ENCODE measurements around the gene NECTIN2.
"Not testable (repeated sequence)": the region's sequence is repeated elsewhere in the genome, so short reads cannot be mapped to it uniquely, and the experiment has no call there.

NECTIN2 gene

GRCh38 chr19:44904426-44904994, 58.4 kb downstream of the NECTIN2 start:
- H3K4me3 ChIP-seq (replicated peaks; ENCODE audit: low read depth, low read length) = no peak overlapping the region
- DNase-seq (ENCODE audit: low read depth) = no peak
- TF ChIP-seq CTCF (IDR thresholded peaks at IDR 0.05; ENCODE audit: low read length, missing control alignments) = peak; percentile 22

- peak within 1 kb of the TSS; percentile 77 for H3K4me3 ChIP-seq (replicated peaks; ENCODE audit: low read depth, low read length)
- TF ChIP-seq CTCF (IDR thresholded peaks at IDR 0.05; ENCODE audit: low read length, missing control alignments) = no peak
- peak; percentile 72 for DNase-seq (ENCODE audit: low read depth)
Observed at GRCh38 chr19:44905437-44906160, 59.5 kb downstream of the NECTIN2 start, which contains the start of gene APOE. Gene APOE, plus strand, starts transcription at chr19:44905796. Its CDS starts 829 bp downstream, at chr19:44906625.

GRCh38 chr19:44907613-44908012, 61.5 kb downstream of the NECTIN2 start:
- H3K4me3 ChIP-seq (replicated peaks; ENCODE audit: low read depth, low read length) = peak overlapping the region; percentile 24
- TF ChIP-seq CTCF (IDR thresholded peaks at IDR 0.05; ENCODE audit: low read length, missing control alignments) = no peak

GRCh38 chr19:44908074-44908835, 62.2 kb downstream of the NECTIN2 start:
- DNase-seq (ENCODE audit: low read depth) = no peak
- TF ChIP-seq CTCF (IDR thresholded peaks at IDR 0.05; ENCODE audit: low read length, missing control alignments) = no peak
- H3K4me3 ChIP-seq (replicated peaks; ENCODE audit: low read depth, low read length) = peak overlapping the region; percentile 24

More at GRCh38 chr19:44907613-44908012, 61.5 kb downstream of the NECTIN2 start:
- DNase-seq (ENCODE audit: low read depth) = no peak

- DNase-seq (ENCODE audit: low read depth) = no peak
- TF ChIP-seq CTCF (IDR thresholded peaks at IDR 0.05; ENCODE audit: low read length, missing control alignments) = no peak
- H3K4me3 ChIP-seq (replicated peaks; ENCODE audit: low read depth, low read length) = no peak overlapping the region
Observed at GRCh38 chr19:44908836-44909261, 62.8 kb downstream of the NECTIN2 start.

- TF ChIP-seq CTCF (IDR thresholded peaks at IDR 0.05; ENCODE audit: low read length, missing control alignments) = no peak
- no peak overlapping the region for H3K4me3 ChIP-seq (replicated peaks; ENCODE audit: low read depth, low read length)
- no peak for DNase-seq (ENCODE audit: low read depth)
Observed at GRCh38 chr19:44909775-44910174, 63.7 kb downstream of the NECTIN2 start.

GRCh38 chr19:44911896-44912295, 65.8 kb downstream of the NECTIN2 start:
- not testable (repeated sequence) for DNase-seq (ENCODE audit: low read depth); H3K4me3 ChIP-seq (replicated peaks; ENCODE audit: low read depth, low read length)

All from fibroblast of pulmonary artery (primary cell).